Left lung (tissue), 10 donors: Measurements from ENCODE around the gene SESN1. TPM values are rescaled to one million over a fixed set of nuclear protein-coding genes. Genes with fewer than 3 reads are reported as not detected.
A peak's percentile ranks its signal among the peaks of the same experiment; 100 is the strongest.

ENCODE experiments used
- ATAC-seq: fragments of 200-7000 bp; cut with Tn5 transposase; one replicate; pipeline ENCODE4 v1.9.1; 2020; ENCODE audit warnings: moderate library complexity
- DNase-seq, 4 donors: peaks; one replicate each; pipeline ENCODE4 v3.0.0-alpha.2; 2013 to 2020
- H3K27ac ChIP-seq, 2 donors: fragments of 200-600 bp; sonication (generic) in 1 of 2; one replicate each; pipeline versions ENCODE4 v1.5.0 to v1.8.0; 2020 to 2021
- H3K27me3 ChIP-seq, 2 donors: fragments of 200-600 bp; sonication (generic) in 1 of 2; one replicate each; pipeline versions ENCODE4 v1.5.0 to v1.8.0; 2020 to 2021
- H3K36me3 ChIP-seq, 2 donors: fragments of 200-600 bp; sonication (generic) in 1 of 2; one replicate each; pipeline versions ENCODE4 v1.5.0 to v1.8.0; 2020 to 2021
- H3K4me1 ChIP-seq, 2 donors: fragments of 200-600 bp; one replicate each; pipeline ENCODE4 v1.8.0; 2021
- H3K4me3 ChIP-seq, 2 donors: fragments of 200-600 bp; sonication (generic) in 1 of 2; one replicate each; pipeline versions ENCODE4 v1.5.0 to v1.8.0; 2020 to 2021; ENCODE audit warnings: mild to moderate bottlenecking in 1 of 2
- H3K9me3 ChIP-seq, 2 donors: fragments of 200-600 bp; sonication (generic) in 1 of 2; one replicate each; pipeline versions ENCODE4 v1.5.0 to v1.8.0; 2020 to 2021
- CTCF ChIP-seq, 2 donors: fragments of 200-600 bp; sonication (generic) in 1 of 2; IDR thresholded peaks; one replicate each; pipeline versions ENCODE4 v1.5.0 to v1.8.0; 2021; ENCODE audit warnings: antibody characterized with exemption in 2 of 2
- intact Hi-C, 2 donors: fragments of 100-400 bp; cut with DNase I; formaldehyde crosslinking; loops; one replicate each; pipeline versions ENCODE4 v1.11.2 to v1.14.2; 2022
- polyA plus RNA-seq, 6 donors: library from polyadenylated mRNA; unstranded; fragments of 120-200 nt; gene quantifications; one replicate each; pipeline ENCODE4 v1.2.1, GENCODE V29; 2013; ENCODE audit not compliant: insufficient read length in 6 of 6
- total RNA-seq, 2 donors: library from RNA; stranded (reverse); fragmentation: NEBNext Ultra II Directional; extraction: Animal tissue kit (Norgen Biotek cat#: 25700); gene quantifications; one replicate each; pipeline ENCODE4 v1.2.1, GENCODE V29; 2021
- donor health status: DM: no; HTN: yes; CAD: no.
- donor health status: DM: no; HTN: no; CAD: no.

The SESN1 gene
- total and polyA plus RNA-seq, 8 donors = 20.5 to 90.5 (median 65.7) TPM

GRCh38 chr6:109130065-109130464 lies 35.4 kb upstream of the SESN1 start:
- no peaks in the 10 kb centered on the region for H3K4me1 ChIP-seq
- DNase-seq = no peak

GRCh38 chr6:109125504-109125903 lies 30.9 kb upstream of the SESN1 start:
- intact Hi-C loops = no loop called here
- DNase-seq (no peak), ATAC-seq (no peak)
- TF ChIP-seq CTCF (IDR thresholded peaks at IDR 0.05) = no peak
- peaks cover 5 to 9% of the 10 kb centered on the region in 2 donors for H3K4me1 ChIP-seq
- no peaks in the 10 kb centered on the region for H3K36me3 ChIP-seq
- H3K27me3 ChIP-seq = no peaks in the 10 kb centered on the region
- H3K4me3 ChIP-seq = no peak overlapping the region
- no peaks in the 10 kb centered on the region for H3K9me3 ChIP-seq
- H3K27ac ChIP-seq = no peak overlapping the region

More at GRCh38 chr6:109130065-109130464, 35.4 kb upstream of the SESN1 start:
- TF ChIP-seq CTCF (IDR thresholded peaks at IDR 0.05) = no peak
- no peak for ATAC-seq
- intact Hi-C loops = no loop called here
- H3K27me3 ChIP-seq = no peaks in the 10 kb centered on the region
- no peaks in the 10 kb centered on the region for H3K36me3 ChIP-seq
- H3K4me3 ChIP-seq = no peak overlapping the region
- no peaks in the 10 kb centered on the region for H3K9me3 ChIP-seq
- H3K27ac ChIP-seq = no peak overlapping the region

GRCh38 chr6:109124219-109124618 lies 29.6 kb upstream of the SESN1 start:
- Histone ChIP-seq H3K9me3 (no peaks in the 10 kb centered on the region), H3K27me3 (no peaks in the 10 kb centered on the region), H3K4me1 (peaks cover 11 to 14% of the 10 kb centered on the region in 2 donors), H3K27ac (no peak overlapping the region), H3K36me3 (no peaks in the 10 kb centered on the region), H3K4me3 (no peak overlapping the region)
- ATAC-seq = no peak
- DNase-seq = no peak
- intact Hi-C loops = no loop called here
- TF ChIP-seq CTCF (IDR thresholded peaks at IDR 0.05) = no peak

- Histone ChIP-seq H3K27ac (no peak overlapping the region), H3K4me1 (peaks cover 11 to 20% of the 10 kb centered on the region in 2 donors), H3K4me3 (no peak overlapping the region), H3K36me3 (no peaks in the 10 kb centered on the region), H3K9me3 (no peaks in the 10 kb centered on the region), H3K27me3 (no peaks in the 10 kb centered on the region)
- DNase-seq = no peak
- peak; percentile 8 for ATAC-seq
- TF ChIP-seq CTCF (IDR thresholded peaks at IDR 0.05) = no peak
- intact Hi-C loops = no loop called here
Observed at GRCh38 chr6:109121411-109121810, 26.8 kb upstream of the SESN1 start.

GRCh38 chr6:109118871-109119354 lies 24.3 kb upstream of the SESN1 start:
- intact Hi-C loops = no loop called here
- Histone ChIP-seq H3K9me3 (no peaks in the 10 kb centered on the region), H3K36me3 (no peaks in the 10 kb centered on the region), H3K4me1 (peaks cover 11 to 20% of the 10 kb centered on the region in 2 donors), H3K4me3 (no peak overlapping the region), H3K27ac (no peak overlapping the region), H3K27me3 (no peaks in the 10 kb centered on the region)
- no peak for ATAC-seq
- no peak for TF ChIP-seq CTCF (IDR thresholded peaks at IDR 0.05)
- DNase-seq = no peak
